GM21737 (cell line): ENCODE data around the gene MYMX.
A peak's percentile ranks its signal among the peaks of the same experiment; 100 is the strongest.

Experiments
- ATAC-seq: cut with Tn5 transposase; IDR thresholded peaks from one replicate; pipeline ENCODE4 v1.9.1; 2021; ENCODE audit warnings: mild to moderate bottlenecking, moderate library complexity; ENCODE audit not compliant: unreplicated experiment

The MYMX gene

DNA sequence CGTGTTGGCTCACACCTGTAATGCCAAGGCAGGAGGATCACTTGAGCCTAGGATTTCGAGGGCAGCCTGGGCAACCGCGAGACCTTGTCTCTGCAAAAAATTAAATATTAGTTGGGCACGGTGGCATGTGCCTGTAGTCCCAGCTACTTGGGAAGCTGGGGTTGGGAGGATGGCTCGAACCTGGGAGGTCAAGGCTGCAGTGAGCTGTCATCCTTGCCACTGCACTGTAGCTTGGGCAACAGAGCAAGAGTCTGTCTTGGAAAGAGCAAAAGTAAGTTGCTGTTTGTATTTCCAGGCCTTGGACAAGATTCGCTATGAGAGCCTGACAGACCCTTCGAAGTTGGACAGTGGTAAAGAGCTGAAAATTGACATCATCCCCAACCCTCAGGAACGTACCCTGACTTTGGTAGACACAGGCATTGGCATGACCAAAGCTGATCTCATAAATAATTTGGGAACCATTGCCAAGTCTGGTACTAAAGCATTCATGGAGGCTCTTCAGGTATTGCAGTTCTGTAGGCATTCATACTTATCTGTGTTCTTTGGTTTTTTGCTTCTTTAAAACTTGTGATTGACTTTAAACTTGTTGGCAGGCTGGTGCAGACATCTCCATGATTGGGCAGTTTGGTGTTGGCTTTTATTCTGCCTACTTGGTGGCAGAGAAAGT lies 32.5 kb downstream of the MYMX start:
- ATAC-seq: no peak

DNA sequence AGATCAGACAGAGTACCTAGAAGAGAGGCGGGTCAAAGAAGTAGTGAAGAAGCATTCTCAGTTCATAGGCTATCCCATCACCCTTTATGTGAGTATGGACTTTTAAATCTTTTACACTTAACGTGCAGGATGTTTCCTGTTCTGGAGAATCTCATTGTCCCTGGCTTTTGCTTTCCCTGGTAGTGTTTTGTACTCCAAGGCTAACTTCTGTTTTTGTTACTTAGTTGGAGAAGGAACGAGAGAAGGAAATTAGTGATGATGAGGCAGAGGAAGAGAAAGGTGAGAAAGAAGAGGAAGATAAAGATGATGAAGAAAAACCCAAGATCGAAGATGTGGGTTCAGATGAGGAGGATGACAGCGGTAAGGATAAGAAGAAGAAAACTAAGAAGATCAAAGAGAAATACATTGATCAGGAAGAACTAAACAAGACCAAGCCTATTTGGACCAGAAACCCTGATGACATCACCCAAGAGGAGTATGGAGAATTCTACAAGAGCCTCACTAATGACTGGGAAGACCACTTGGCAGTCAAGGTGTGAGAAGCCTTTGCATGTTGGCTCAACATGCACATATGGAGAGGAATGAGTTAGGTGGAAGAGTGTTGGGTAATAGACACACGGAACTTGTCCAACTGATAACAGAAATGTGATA lies 33.5 kb downstream of the MYMX start:
- no peak for ATAC-seq

DNA sequence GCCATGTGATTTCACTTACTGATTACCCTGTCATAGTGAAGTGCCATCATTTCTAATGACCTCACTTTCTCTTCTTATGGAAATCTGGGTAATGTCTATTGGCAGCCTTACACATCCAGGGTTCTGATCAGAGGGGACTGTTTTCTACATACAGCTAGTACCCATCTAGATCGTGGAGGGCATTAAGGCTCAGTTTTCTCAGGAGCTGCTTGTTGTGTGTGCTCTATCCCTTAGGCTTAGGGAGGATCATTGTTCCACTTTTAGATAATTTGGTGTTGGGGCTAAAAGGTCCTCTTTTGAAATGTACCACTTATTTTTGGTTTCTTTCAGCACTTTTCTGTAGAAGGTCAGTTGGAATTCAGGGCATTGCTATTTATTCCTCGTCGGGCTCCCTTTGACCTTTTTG lies 34.0 kb downstream of the MYMX start:
- no peak for ATAC-seq

DNA sequence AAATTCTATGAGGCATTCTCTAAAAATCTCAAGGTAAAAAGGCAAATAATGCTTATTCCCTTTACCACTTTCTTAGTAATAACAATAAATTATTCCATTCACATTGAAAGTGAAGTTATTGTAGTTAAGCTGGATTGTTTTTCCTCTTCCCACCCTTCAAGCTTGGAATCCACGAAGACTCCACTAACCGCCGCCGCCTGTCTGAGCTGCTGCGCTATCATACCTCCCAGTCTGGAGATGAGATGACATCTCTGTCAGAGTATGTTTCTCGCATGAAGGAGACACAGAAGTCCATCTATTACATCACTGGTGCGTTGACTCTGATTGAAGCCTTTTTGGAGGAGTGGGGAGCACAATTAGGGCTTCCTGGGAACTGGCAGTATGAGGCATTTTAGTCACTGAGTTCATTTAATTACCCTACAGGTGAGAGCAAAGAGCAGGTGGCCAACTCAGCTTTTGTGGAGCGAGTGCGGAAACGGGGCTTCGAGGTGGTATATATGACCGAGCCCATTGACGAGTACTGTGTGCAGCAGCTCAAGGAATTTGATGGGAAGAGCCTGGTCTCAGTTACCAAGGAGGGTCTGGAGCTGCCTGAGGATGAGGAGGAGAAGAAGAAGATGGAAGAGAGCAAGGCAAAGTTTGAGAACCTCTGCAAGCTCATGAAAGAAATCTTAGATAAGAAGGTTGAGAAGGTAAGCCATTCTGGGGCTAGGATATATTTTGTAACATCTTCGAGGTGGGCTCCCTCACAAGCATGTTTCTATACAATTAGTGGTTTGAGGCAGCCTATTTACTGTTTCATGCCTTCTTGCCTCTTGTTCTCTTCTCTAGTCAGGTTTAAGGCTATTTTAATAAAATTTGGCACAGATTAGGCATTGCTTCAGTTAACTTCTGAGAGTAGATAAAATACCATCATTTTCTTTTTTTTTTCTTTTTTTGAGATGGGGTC lies 35.1 kb downstream of the MYMX start:
- no peak for ATAC-seq

DNA sequence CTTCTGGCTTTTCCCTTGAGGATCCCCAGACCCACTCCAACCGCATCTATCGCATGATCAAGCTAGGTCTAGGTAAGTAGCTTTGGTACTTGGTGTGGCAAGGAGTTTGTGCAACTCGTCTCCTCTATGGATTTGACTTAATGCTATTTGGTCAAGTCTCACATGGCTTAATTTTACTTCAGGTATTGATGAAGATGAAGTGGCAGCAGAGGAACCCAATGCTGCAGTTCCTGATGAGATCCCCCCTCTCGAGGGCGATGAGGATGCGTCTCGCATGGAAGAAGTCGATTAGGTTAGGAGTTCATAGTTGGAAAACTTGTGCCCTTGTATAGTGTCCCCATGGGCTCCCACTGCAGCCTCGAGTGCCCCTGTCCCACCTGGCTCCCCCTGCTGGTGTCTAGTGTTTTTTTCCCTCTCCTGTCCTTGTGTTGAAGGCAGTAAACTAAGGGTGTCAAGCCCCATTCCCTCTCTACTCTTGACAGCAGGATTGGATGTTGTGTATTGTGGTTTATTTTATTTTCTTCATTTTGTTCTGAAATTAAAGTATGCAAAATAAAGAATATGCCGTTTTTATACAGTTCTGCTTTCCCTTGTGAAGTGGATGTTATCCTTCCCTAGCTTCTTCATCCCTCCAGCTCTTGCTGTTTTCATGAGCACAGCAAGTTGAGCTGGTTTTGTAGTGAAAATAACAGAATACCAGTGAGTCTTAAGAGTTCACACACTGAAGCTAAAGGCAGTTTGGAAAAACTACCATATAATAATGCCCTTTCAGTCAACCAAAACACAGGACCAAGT lies 36.8 kb downstream of the MYMX start:
- no peak for ATAC-seq

DNA sequence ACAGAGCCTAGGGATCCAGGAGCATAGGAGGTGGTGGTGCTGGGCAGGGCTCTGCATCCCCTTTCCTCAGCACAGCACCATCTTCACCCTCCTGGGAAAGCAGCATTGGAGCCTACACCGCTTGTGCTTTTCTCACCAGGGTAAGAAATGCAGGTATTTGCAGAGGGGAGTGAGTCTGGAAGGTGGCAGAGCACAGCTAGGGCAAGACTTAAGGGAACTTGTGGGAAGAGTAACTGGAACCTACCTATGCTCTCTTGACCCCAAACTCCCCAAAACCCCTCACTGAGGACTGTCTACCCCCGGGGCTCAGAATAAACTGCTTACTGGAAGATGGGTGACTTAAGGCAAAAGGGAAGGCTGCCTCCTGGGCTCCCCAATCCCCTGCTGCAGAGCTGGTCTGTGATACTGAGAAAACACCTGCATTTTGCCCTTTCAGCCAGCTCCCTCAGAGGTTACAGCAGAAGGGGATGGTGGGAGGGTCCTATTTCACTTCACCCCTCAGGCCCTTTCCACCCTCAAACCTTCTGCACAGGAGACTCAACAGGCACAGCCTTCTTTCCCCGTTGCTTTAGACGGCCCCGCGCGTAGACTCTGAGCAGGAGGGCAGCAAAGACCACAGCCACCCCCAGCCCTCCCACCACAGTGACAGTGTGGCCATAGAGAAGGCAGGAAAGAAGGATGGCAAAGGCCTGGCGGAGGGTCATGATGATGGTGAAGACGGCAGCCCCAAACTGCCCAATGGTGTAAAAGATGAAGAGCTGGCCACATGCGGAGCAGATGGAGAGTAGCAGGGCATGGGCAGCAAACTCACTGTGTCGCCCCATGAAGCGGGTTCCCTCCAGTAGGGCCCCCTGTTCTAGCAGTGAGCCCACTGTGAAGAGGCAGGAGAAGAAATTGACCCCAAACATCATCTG lies 37.7 kb downstream of the MYMX start:
- no peak for ATAC-seq

DNA sequence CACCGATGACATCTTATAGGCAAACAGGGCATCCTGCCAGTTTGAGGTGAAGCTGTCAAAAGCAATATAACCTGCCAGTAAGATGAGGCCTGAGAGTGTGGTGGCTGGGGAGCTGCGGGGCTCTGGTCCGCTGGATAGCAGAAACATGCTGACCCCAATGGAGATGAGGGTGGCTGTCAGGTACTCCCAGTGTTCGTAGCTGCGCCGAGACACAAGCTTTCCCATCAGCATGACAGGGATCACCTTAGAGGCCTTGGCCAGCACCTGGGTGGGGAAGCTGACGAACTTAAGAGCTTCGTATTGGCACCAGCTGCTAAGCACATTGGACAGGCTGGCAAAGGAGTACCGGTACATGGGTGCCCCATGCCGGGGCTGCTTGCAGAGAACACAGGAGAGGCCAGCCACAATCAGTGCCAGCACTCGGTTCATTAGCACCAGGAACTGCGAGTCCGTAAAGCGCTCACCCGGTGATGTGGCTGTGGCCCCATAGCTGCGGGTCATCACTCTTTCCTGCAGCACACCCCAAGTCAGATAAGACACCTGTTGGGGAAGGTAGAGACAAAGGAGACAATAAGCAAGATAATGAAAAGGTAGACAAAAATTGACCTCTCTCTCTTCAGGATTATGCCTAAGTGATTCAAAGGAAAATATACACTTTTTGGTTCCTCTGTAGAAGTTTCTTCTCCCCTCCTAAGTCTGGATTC lies 38.5 kb downstream of the MYMX start:
- no peak for ATAC-seq

DNA sequence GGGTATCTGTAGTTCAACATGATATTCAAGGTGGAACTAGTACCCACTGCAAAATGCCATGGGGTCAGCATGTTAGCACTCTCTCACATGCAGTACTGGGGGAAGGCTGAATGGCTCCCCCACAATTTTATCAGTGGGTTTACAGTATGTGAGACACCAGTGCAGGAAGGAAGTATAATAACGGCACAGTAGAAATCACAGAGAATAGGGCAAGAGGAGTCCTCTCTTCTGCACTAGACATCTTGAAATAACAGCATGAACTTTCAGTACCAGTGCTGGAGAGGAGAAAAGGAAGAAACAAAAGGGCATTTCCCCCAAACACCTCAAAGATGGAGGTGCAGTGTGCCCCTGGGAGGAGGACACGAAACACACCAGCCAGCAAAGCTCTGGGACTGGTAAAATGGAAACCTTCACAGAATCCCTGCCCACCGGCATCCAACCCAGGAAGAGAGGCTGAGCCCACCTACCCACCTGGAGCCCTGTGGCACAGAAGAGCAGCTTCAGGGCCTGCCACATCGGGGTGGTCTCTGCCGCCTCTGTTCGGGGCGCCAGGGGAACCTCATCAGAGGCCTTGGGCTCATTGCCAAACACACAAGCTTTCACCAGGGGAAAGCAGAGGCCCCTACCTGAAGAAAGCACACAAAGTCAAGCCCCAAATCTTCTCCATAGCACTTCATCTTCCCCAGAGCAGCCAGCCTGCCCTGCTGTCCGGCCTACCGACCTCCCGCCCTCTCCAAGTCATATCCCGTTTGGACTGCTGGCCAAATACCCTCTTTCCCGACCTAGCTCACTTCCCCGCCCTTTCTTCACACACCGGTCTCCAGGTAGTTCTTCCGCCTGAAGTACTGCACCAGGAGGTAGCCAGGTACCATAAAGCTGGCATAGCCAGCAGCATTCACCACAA lies 39.4 kb downstream of the MYMX start:
- ATAC-seq: no peak

DNA sequence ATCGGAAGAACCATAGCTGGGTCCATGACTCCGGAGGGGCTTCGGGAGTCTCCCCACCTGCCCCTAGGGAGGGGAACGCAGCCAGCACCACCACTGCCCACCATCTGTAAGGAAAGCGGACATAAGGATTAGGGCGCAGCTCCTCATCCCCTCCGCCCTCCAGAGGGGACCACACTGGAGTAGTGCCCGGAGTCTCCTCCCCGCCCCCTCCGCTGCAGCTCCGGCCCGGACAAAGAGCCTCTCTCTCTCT lies 40.0 kb downstream of the MYMX start:
- no peak for ATAC-seq

DNA sequence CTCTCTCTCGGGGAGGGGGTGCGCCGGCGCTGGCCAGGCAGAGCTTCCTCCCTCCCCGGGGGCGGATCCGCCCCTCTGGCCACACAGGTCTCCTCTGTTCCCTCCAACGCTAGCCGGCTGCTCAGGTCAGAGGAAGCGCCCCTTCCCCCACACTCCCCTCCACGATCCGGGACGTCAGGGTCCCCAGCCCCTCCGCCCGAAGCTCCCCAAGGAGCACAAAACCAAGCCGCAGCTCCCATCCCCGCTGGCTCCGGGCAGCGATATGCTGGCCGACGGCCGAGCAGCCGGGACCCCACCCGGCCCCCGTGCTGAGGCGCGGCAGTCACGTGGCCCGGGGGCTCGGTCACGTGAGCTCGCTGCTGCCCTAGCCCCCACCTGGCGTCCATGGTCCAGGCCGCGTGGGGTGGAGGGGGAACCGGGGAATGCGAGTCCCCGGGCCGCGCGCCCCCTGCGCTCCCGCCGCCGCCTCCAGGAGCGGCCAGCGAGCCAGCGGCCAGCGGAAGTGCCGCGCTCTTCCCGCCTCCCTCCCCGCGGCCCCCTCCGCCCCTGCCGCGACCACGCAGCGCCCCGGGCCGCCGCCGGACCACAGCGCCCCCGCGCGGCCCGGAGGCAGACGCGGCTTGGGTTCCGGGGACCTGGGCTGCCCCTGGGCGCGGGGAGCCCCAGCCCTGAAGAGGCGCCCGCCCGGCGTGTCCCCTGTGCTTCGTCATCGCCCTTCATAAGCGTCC lies 40.5 kb downstream of the MYMX start, which contains the start of gene SLC35B2:
Gene SLC35B2 (minus strand): TSS at position 504 of the 728 bp plus-strand sequence. CDS start 118 bp downstream, at position 386.
- ATAC-seq: peak; percentile 47

DNA sequence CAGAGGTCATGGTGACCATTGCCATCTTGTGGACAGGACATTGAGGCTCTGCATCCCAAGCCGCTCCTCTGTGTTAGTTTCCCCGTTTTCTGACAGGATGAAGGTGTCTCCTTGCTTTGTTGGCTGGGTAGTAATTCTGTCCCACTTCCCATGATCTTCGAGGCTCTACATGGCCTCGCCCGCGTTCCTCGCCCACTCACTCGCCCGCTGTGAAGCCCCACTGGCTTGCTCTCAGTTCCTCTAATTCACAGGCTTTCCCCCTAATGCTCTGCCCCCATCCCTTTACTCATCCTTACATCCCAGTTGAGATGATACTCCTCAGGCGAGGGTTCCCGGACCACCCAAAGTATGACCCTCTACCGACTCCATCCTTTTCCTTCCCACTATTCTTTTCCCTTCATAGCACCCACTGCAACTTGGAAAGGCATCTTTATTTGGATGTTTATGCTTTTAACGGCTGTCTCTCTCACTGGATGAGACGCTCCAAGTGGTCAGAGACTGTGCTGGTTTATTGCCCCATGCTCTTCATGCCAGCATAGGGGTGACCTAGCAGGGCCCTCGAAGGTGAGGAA lies 41.1 kb downstream of the MYMX start:
- peak; percentile 10 for ATAC-seq

DNA sequence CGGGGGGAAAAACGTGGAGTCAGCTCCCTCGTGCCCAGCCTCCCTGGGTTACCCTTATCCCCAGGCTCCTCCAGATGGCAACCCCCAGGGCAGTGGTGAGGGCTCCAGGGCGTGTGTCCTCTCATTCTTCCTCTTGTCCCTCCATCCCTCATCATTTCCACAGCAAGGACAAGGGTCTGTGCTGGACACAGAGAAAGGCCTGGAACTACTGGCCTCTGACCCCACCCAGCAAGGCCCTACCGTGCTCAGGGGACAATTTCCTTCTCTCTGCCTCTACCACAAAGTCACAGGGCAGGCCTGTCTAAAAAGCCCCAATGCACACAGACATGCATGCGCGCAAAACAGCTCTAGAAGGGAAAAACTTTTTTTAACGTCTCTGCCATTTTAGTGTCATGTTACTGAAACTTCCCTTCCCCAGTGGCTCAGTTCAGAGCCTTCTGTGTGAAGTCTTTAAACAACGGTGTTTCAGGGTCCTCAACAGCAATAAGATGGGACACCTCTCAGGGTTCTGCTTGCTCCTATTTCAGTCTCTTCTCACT lies 41.7 kb downstream of the MYMX start:
- ATAC-seq: no peak

DNA sequence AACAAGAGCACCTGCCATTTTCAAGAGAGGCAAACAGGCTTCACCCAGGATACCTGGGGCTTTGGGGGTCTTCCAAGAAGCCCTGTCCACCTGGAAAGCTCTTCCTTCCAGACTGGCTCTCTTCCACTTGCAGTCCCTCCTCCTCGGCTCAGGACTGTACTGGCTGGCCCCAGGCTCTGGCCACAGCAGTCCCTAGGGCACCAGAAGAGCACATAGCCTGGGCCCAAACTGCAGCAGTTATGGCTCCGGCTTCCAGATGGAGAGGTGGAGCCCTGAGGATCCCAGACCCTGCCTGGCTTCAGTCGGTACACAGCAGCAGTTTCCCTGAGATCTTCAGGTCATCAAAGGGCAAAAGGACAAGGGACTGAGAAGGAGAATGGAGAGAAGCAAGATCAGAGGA lies 42.2 kb downstream of the MYMX start:
- ATAC-seq: no peak

DNA sequence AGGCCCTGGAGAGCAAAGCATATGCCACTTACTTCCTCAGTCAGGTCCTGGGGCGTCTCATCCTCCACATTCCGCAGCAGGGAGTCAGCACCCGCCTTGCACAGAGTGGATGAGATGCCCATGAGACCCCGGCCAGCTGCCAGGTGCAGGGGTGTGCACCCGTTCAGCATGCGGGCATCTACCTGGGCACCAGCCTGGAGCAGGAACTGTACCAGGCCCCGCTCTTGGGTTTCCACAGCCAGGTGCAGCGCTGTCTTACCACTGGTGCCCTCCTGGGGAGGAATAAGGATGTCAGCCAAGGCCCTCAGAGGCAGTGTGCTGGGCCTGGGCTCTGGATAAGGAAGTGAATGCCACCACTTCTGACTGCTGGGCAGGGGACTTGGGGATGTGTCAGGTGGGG lies 43.3 kb downstream of the MYMX start:
- ATAC-seq: no peak

DNA sequence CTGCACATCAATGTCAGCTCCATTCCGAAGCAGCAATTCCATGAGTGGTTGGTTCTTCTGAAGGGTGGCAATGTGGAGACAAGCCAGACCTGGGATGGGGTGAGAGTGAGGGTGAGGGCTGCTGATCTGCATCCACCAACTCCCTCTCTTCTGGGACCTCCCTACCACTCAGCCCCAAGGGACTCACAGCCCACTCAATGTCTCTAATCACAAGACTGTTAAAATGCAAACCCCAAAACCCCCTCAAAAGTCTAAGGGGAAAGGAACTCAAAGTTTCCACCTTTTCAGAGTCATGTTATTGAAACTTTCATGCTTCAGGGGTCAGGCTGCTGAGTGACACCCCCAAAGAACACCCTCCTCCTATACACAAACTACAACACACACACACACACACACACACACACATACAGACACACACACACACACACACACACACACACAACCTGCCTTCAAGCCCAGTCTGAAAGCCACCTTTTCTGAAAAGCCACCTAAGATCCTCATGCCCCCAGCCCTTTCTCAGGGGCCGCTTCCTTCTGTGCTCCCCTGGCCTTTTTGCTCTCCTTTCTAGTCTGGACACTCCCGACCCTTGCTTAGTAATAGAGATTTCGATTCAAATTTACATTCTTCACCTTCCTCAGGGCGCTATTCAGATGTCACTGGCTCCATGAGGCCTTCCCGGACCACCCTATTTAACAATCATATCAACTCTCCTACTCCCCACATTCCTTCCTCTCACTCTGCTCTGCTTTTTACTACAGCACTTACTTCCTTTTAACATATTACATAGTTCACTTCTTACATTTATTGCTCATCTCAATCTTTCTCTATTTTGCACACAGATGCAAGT lies 43.9 kb downstream of the MYMX start:
- no peak for ATAC-seq

DNA sequence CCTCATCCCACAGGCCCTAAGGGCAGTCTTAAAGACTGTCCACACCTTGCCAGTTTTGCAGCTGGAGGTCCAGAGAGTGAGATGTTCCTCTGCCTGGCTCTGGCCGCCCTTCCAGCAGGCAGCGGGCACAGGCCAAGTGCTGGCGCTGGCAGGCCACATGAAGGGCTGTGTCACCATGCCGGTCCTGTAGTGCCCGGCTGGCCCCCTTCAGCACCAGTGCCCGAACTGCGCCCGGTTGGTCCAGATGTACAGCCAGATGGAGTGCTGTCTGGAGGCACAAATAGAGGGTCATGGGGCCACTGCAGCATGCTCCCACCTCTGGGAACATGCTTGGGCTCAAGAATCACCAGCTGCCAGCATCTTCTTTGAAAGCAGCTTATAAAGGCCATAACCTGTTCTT lies 44.9 kb downstream of the MYMX start:
- ATAC-seq: no peak
